Mucosa of rectum (tissue), 2 donors: ENCODE results near the gene ZFP3.
"Not testable (repeated sequence)": the region's sequence is repeated elsewhere in the genome, so short reads cannot be mapped to it uniquely, and the experiment has no call there.

Experiments used
- H3K27ac ChIP-seq, 2 donors: one replicate each; pipeline ENCODE4 v1.7.0; 2013; ENCODE audit warnings: inconsistent platforms in 2 of 2, low read depth in 2 of 2, low read length in 2 of 2
- H3K27me3 ChIP-seq, 2 donors: one replicate each; pipeline ENCODE4 v1.7.0; 2013; ENCODE audit warnings: low read length in 2 of 2; ENCODE audit not compliant: control insufficient read depth in 2 of 2, insufficient read depth in 2 of 2
- H3K36me3 ChIP-seq, 2 donors: one replicate each; pipeline ENCODE4 v1.7.0; 2013; ENCODE audit warnings: low read length in 2 of 2; ENCODE audit not compliant: control insufficient read depth in 2 of 2, insufficient read depth in 2 of 2
- H3K4me1 ChIP-seq, 2 donors: one replicate each; pipeline ENCODE4 v1.7.0; 2013; ENCODE audit warnings: low read length in 2 of 2, mild to moderate bottlenecking in 1 of 2; ENCODE audit not compliant: control insufficient read depth in 2 of 2, insufficient read depth in 2 of 2
- H3K4me3 ChIP-seq, 2 donors: one replicate each; pipeline ENCODE4 v1.7.0; 2013; ENCODE audit warnings: low read length in 2 of 2
- H3K9ac ChIP-seq, 2 donors: one replicate each; pipeline ENCODE4 v1.7.0; 2013; ENCODE audit warnings: low read length in 2 of 2, low read depth in 1 of 2, mild to moderate bottlenecking in 1 of 2
- H3K9me3 ChIP-seq, 2 donors: one replicate each; pipeline ENCODE4 v1.7.0; 2013; ENCODE audit warnings: low read length in 2 of 2; ENCODE audit not compliant: control insufficient read depth in 2 of 2
- donor health status: healthy.
- donor health status: Normal muscosa, but diverticular disease.

ZFP3 gene

GRCh38 chr17:5131146-5131715 lies 53.0 kb downstream of the ZFP3 start:
- Histone ChIP-seq H3K27ac (no peak overlapping the region), H3K4me1 (no peaks in the 10 kb centered on the region), H3K4me3 (no peak overlapping the region), H3K36me3 (no peaks in the 10 kb centered on the region), H3K27me3 (no peaks in the 10 kb centered on the region), H3K9me3 (no peaks in the 10 kb centered on the region), H3K9ac (no peak overlapping the region)

GRCh38 chr17:5131799-5132502 lies 53.7 kb downstream of the ZFP3 start:
- not testable (repeated sequence) for H3K36me3 ChIP-seq, H3K27ac ChIP-seq, H3K4me1 ChIP-seq, H3K27me3 ChIP-seq, H3K9me3 ChIP-seq, H3K4me3 ChIP-seq, H3K9ac ChIP-seq

GRCh38 chr17:5132503-5133225 lies 54.4 kb downstream of the ZFP3 start:
- not testable (repeated sequence) for H3K27me3 ChIP-seq, H3K4me3 ChIP-seq, H3K9ac ChIP-seq, H3K4me1 ChIP-seq, H3K36me3 ChIP-seq, H3K27ac ChIP-seq, H3K9me3 ChIP-seq

GRCh38 chr17:5133311-5133710 lies 55.0 kb downstream of the ZFP3 start:
- H3K9me3 ChIP-seq, result no peaks in the 10 kb centered on the region
- no peak overlapping the region for H3K4me3 ChIP-seq
- no peaks in the 10 kb centered on the region for H3K4me1 ChIP-seq
- H3K27me3 ChIP-seq, result no peaks in the 10 kb centered on the region
- H3K36me3 ChIP-seq, result no peaks in the 10 kb centered on the region
- H3K27ac ChIP-seq, result no peak overlapping the region
- H3K9ac ChIP-seq, result no peak overlapping the region

GRCh38 chr17:5133961-5134360 lies 55.7 kb downstream of the ZFP3 start:
- not testable (repeated sequence) for H3K4me1 ChIP-seq, H3K9me3 ChIP-seq, H3K4me3 ChIP-seq, H3K9ac ChIP-seq, H3K36me3 ChIP-seq, H3K27me3 ChIP-seq, H3K27ac ChIP-seq

- H3K27ac ChIP-seq, H3K9ac ChIP-seq, H3K9me3 ChIP-seq: not testable (repeated sequence)
These were observed 56.3 kb downstream of the ZFP3 start for GRCh38 chr17:5134571-5134970.

GRCh38 chr17:5135131-5135712 lies 57.0 kb downstream of the ZFP3 start:
- not testable (repeated sequence) for H3K4me1 ChIP-seq

More at GRCh38 chr17:5134571-5134970, 56.3 kb downstream of the ZFP3 start:
- H3K4me3 ChIP-seq, H3K36me3 ChIP-seq, H3K4me1 ChIP-seq, H3K27me3 ChIP-seq: not testable (repeated sequence)

GRCh38 chr17:5135726-5136579 lies 57.7 kb downstream of the ZFP3 start:
- Histone ChIP-seq H3K4me1 (no peaks in the 10 kb centered on the region), H3K27me3 (no peaks in the 10 kb centered on the region), H3K4me3 (no peak overlapping the region), H3K9me3 (no peaks in the 10 kb centered on the region), H3K27ac (no peak overlapping the region), H3K36me3 (no peaks in the 10 kb centered on the region), H3K9ac (no peak overlapping the region)

More at GRCh38 chr17:5135131-5135712, 57.0 kb downstream of the ZFP3 start:
- H3K9ac ChIP-seq, H3K27ac ChIP-seq, H3K4me3 ChIP-seq, H3K27me3 ChIP-seq, H3K36me3 ChIP-seq, H3K9me3 ChIP-seq: not testable (repeated sequence)

GRCh38 chr17:5136580-5137412 lies 58.5 kb downstream of the ZFP3 start:
- H3K27me3 ChIP-seq, H3K36me3 ChIP-seq, H3K9ac ChIP-seq, H3K27ac ChIP-seq, H3K9me3 ChIP-seq, H3K4me3 ChIP-seq, H3K4me1 ChIP-seq: not testable (repeated sequence)
